IMR-90 (cell line): Measurements from ENCODE around the gene CLPTM1L. TPM values are rescaled to one million over a fixed set of nuclear protein-coding genes. Genes with fewer than 3 reads are reported as not detected.

Source experiments
- ATAC-seq: fragments of 200-7000 bp; cut with Tn5 transposase; 2 replicates; pipeline ENCODE4 v1.9.1; 2020; ENCODE audit warnings: low read depth, mild to moderate bottlenecking, moderate library complexity
- BruUV-seq: library from RNA; stranded (reverse); fragments of 400-500 nt; replicated peaks from 2 replicates; lab custom pipeline; 2021; lab: Mats Ljungman, UMichigan
- CTCF ChIA-PET: fragments of 300-600 bp; formaldehyde crosslinking; extraction: SDS; loops from one replicate; lab custom pipeline; 2021; ENCODE audit warnings: antibody characterized with exemption; lab: Yijun Ruan, JAX
- POLR2A ChIA-PET: fragments of 300-600 bp; sonication (Branson Sonifier 250); formaldehyde crosslinking; loops from one replicate; lab custom pipeline; 2022; ENCODE audit warnings: antibody characterized with exemption; ENCODE audit not compliant: unreplicated experiment; lab: Charles Lee
- DNase-seq: peaks from one replicate; pipeline ENCODE4 v3.0.0; 2013
- H2AFZ ChIP-seq: replicated peaks from 2 replicates; pipeline ENCODE3; 2013; ENCODE audit warnings: low read length, mild to moderate bottlenecking; ENCODE audit not compliant: poor library complexity
- H2AK5ac ChIP-seq: 2 replicates; pipeline ENCODE4 v1.6.1; 2013; ENCODE audit warnings: low read depth, low read length, inconsistent platforms
- H2AK9ac ChIP-seq: replicated peaks from 2 replicates; pipeline ENCODE3; 2013; ENCODE audit warnings: mild to moderate bottlenecking, low read depth, low read length, moderate library complexity; ENCODE audit not compliant: poor library complexity
- H2BK120ac ChIP-seq: 2 replicates; pipeline ENCODE4 v1.6.1; 2013; ENCODE audit warnings: low read depth, low read length, inconsistent platforms
- H2BK15ac ChIP-seq: 3 replicates; pipeline ENCODE4 v1.6.1; 2013; ENCODE audit warnings: low read depth, low read length, inconsistent platforms
- H2BK20ac ChIP-seq: 2 replicates; pipeline ENCODE4 v1.6.1; 2013; ENCODE audit warnings: low read depth, mild to moderate bottlenecking, inconsistent platforms, low read length, moderate library complexity
- H2BK5ac ChIP-seq: 2 replicates; pipeline ENCODE4 v1.6.1; 2013; ENCODE audit warnings: mild to moderate bottlenecking, low read depth, low read length, inconsistent platforms; ENCODE audit not compliant: poor library complexity, severe bottlenecking
- H3K14ac ChIP-seq: replicated peaks from 2 replicates; pipeline ENCODE4 v1.6.1; 2013; ENCODE audit warnings: low read depth, low read length, inconsistent platforms
- H3K18ac ChIP-seq: 2 replicates; pipeline ENCODE4 v1.6.1; 2013; ENCODE audit warnings: low read depth, low read length, control low read depth
- H3K23ac ChIP-seq: 2 replicates; pipeline ENCODE4 v1.6.1; 2013; ENCODE audit warnings: low read depth, low read length, inconsistent platforms
- H3K27ac ChIP-seq: 2 replicates; pipeline ENCODE4 v1.5.1; 2013; ENCODE audit warnings: mild to moderate bottlenecking, control low read depth, low read length; ENCODE audit not compliant: insufficient read depth
- H3K27me3 ChIP-seq: 2 replicates; pipeline ENCODE4 v1.6.1; 2013; ENCODE audit warnings: low read length; ENCODE audit not compliant: control insufficient read depth, insufficient read depth
- H3K36me3 ChIP-seq: 2 replicates; pipeline ENCODE4 v1.6.1; 2013; ENCODE audit warnings: low read length, mixed read lengths; ENCODE audit not compliant: control insufficient read depth, insufficient read depth
- H3K4ac ChIP-seq: 2 replicates; pipeline ENCODE4 v1.6.1; 2013; ENCODE audit warnings: low read depth, low read length, inconsistent platforms
- H3K4me1 ChIP-seq: 2 replicates; pipeline ENCODE4 v1.6.1; 2013; ENCODE audit warnings: low read length, mixed read lengths; ENCODE audit not compliant: control insufficient read depth, insufficient read depth
- H3K4me2 ChIP-seq: 2 replicates; pipeline ENCODE4 v1.6.1; 2013; ENCODE audit warnings: low read depth, mild to moderate bottlenecking, control low read depth, low read length, moderate library complexity
- H3K4me3 ChIP-seq: 2 replicates; pipeline ENCODE4 v1.5.1; 2013; ENCODE audit warnings: low read depth, mild to moderate bottlenecking, control low read depth, low read length, moderate library complexity; ENCODE audit not compliant: insufficient read depth
- H3K56ac ChIP-seq: 2 replicates; pipeline ENCODE4 v1.6.1; 2013; ENCODE audit warnings: low read length, inconsistent platforms; ENCODE audit not compliant: insufficient read depth; ENCODE audit errors: extremely low read depth
- H3K79me1 ChIP-seq, 2 experiments: 2 replicates each; pipeline ENCODE4 v1.6.1; 2013; ENCODE audit warnings: low read length in 2 of 2, inconsistent platforms in 1 of 2, low read depth in 1 of 2
- H3K9ac ChIP-seq: 2 replicates; pipeline ENCODE4 v1.6.1; 2013; ENCODE audit warnings: low read depth, low read length, control low read depth
- H3K9me1 ChIP-seq: 2 replicates; pipeline ENCODE4 v1.6.1; 2013; ENCODE audit warnings: low read length, inconsistent platforms; ENCODE audit not compliant: insufficient read depth
- H3K9me3 ChIP-seq: 2 replicates; pipeline ENCODE4 v1.6.1; 2013; ENCODE audit warnings: low read length; ENCODE audit not compliant: control insufficient read depth, insufficient read depth
- H4K20me1 ChIP-seq: 2 replicates; pipeline ENCODE4 v1.6.1; 2013; ENCODE audit warnings: low read length, inconsistent platforms; ENCODE audit not compliant: insufficient read depth
- H4K5ac ChIP-seq: 2 replicates; pipeline ENCODE4 v1.6.1; 2013; ENCODE audit warnings: mild to moderate bottlenecking, low read depth, low read length, control low read depth
- H4K8ac ChIP-seq, 2 experiments: 2 replicates each; pipeline ENCODE4 v1.6.1; 2013; ENCODE audit warnings: low read depth in 2 of 2, low read length in 2 of 2, control low read depth in 1 of 2, inconsistent platforms in 1 of 2
- H4K91ac ChIP-seq: 2 replicates; pipeline ENCODE4 v1.6.1; 2013; ENCODE audit warnings: low read depth, low read length, inconsistent platforms; ENCODE audit not compliant: insufficient read depth
- CEBPB ChIP-seq: IDR thresholded peaks from 2 replicates; pipeline ENCODE4 v1.6.1; 2012; ENCODE audit warnings: low read depth, low read length, improper control_type of control experiment
- CHD1 ChIP-seq: IDR thresholded peaks from 2 replicates; pipeline ENCODE4 v1.6.1; 2012; ENCODE audit warnings: low read depth, low read length, improper control_type of control experiment
- MAFK ChIP-seq: IDR thresholded peaks from 2 replicates; pipeline ENCODE4 v1.6.1; 2012; ENCODE audit warnings: low read depth, low read length, improper control_type of control experiment
- POLR2A ChIP-seq: IDR thresholded peaks from 2 replicates; pipeline ENCODE4 v1.6.1; 2012; ENCODE audit warnings: mild to moderate bottlenecking, low read depth, low read length
- RCOR1 ChIP-seq: IDR thresholded peaks from 2 replicates; pipeline ENCODE4 v1.6.1; 2012; ENCODE audit warnings: mild to moderate bottlenecking, low read length, improper control_type of control experiment; ENCODE audit not compliant: insufficient replicate concordance
- USF2 ChIP-seq: fragments of 150-350 bp; IDR thresholded peaks from 2 replicates; pipeline ENCODE4 v1.6.1; 2017; ENCODE audit warnings: mild to moderate bottlenecking, antibody characterized with exemption, low read length, low read depth
- WGBS, 2 experiments: methylation state at CpG; one replicate each; pipeline versions ENCODE4 v1.1.5 to v1.1.7; 2013; ENCODE audit warnings: missing lambda C conversion rate in 2 of 2; ENCODE audit not compliant: insufficient read length in 1 of 2; ENCODE audit errors: extremely low coverage in 2 of 2; 5-methylcytosine and 5-hydroxymethylcytosine counted together
- dilution Hi-C: fragments of 300-500 bp; cut with HindIII; formaldehyde crosslinking; loops from one replicate; pipeline ENCODE4 v1.14.3; 2018; ENCODE audit warnings: low sequenced_read_pairs; ENCODE audit not compliant: unreplicated experiment
- in situ Hi-C: fragments of 300-500 bp; cut with MboI; formaldehyde crosslinking; loops from 3 replicates; pipeline ENCODE4 v1.14.3; 2019; ENCODE audit warnings: low sequenced_read_pairs, inconsistent platforms, mixed read lengths
- intact Hi-C: fragments of 100-400 bp; cut with micrococcal nuclease; formaldehyde crosslinking; loops from 2 replicates; pipeline ENCODE4 v1.10.0; 2022
- polyA plus RNA-seq, 3 experiments: library from polyadenylated mRNA; depleted of rRNA; stranded (reverse); fragments of >200 nt; gene quantifications; 2 replicates each; pipeline ENCODE4 v1.2.3, GENCODE V29; 2012; ENCODE audit warnings: low replicate concordance in 1 of 3
- total RNA-seq: library from RNA; depleted of rRNA; stranded (reverse); fragments of >200 nt; gene quantifications from 2 replicates; pipeline ENCODE4 v1.2.3, GENCODE V29; 2012

Gene CLPTM1L
- total and polyA plus RNA-seq, 2 of the 4 experiments (the other 2 are of a cell fraction) = 114 to 137 TPM

- no peak overlapping the region for H2BK120ac ChIP-seq
- no peak overlapping the region for H3K56ac ChIP-seq
- no peak overlapping the region for H2BK20ac ChIP-seq
- H3K9me3 ChIP-seq = peaks cover 9% of the 10 kb centered on the region
- no peak overlapping the region for H2AK9ac ChIP-seq
- BruUV-seq = no TSS peak
- H3K9me1 ChIP-seq = no peaks in the 10 kb centered on the region
- H2AK5ac ChIP-seq = no peak overlapping the region
- H3K4ac ChIP-seq = no peak overlapping the region
- H3K4me3 ChIP-seq = no peak overlapping the region
- H4K91ac ChIP-seq = no peak overlapping the region
- peaks cover 13 to 22% of the 10 kb centered on the region in 2 experiments; a peak in 3 of 4 replicates for H3K79me1 ChIP-seq
- H4K8ac ChIP-seq = no peak overlapping the region
- no peaks in the 10 kb centered on the region for H3K4me1 ChIP-seq
- no peak overlapping the region for H2BK5ac ChIP-seq
- intact Hi-C loops = no loop called here
- no peak overlapping the region for H3K27ac ChIP-seq
- ChIA-PET POLR2A (no interaction called here), CTCF (interaction anchor here (0.6 kb wide), 1 partner anchor 312 kb away, joined by 3 read pairs; no protein-coding TSS in a partner anchor)
- H4K5ac ChIP-seq = no peak overlapping the region
- H2AFZ ChIP-seq = no peak overlapping the region
- H3K27me3 ChIP-seq = no peaks in the 10 kb centered on the region
- 100% methylated on average over 1 of the region's 11 CpGs; no CpG with 5 or more reads in 1 of the 2 experiments for WGBS, 2 experiments
- H3K36me3 ChIP-seq = peaks cover 68% of the 10 kb centered on the region
- H3K14ac ChIP-seq = no peak overlapping the region
- H4K20me1 ChIP-seq = peaks cover 7% of the 10 kb centered on the region
- no peak for DNase-seq
- H3K23ac ChIP-seq = no peak overlapping the region
- ATAC-seq = no peak
- TF ChIP-seq CEBPB = no peak
- no peak for TF ChIP-seq USF2
- TF ChIP-seq MAFK = no peak
- TF ChIP-seq POLR2A = no peak
- TF ChIP-seq CHD1 = no peak
- no peak for TF ChIP-seq RCOR1
- no peak overlapping the region for H3K4me2 ChIP-seq
- no peak overlapping the region for H3K18ac ChIP-seq
- no peak overlapping the region for H3K9ac ChIP-seq
- dilution Hi-C loops = no loop called here
- H2BK15ac ChIP-seq = no peak overlapping the region
- in situ Hi-C loops = no loop called here
Measured at GRCh38 chr5:1332461-1333001, 12.4 kb downstream of the CLPTM1L start.
